WTC11 (cell line): Measurements from ENCODE around the gene COL25A1. TPM values are rescaled to one million over a fixed set of nuclear protein-coding genes. Genes with fewer than 3 reads are reported as not detected.

ENCODE experiments used
- ATAC-seq: fragments of 200-7000 bp; cut with Tn5 transposase; 2 replicates; pipeline ENCODE4 v1.10.0; 2021; ENCODE audit warnings: mild to moderate bottlenecking, moderate library complexity
- CTCF ChIA-PET: fragments of 300-600 bp; sonication (Branson Sonifier 250); formaldehyde crosslinking; loops from one replicate; lab custom pipeline; 2021; ENCODE audit warnings: antibody characterized with exemption; lab: Charles Lee
- POLR2A ChIA-PET: fragments of 350-600 bp; sonication (Branson Sonifier 250); formaldehyde crosslinking; loops from one replicate; lab custom pipeline; 2021; ENCODE audit warnings: antibody characterized with exemption; lab: Charles Lee
- DNase-seq: peaks from one replicate; pipeline ENCODE4 v3.0.0; 2021; ENCODE audit warnings: low spot score
- H3K27ac Mint-ChIP-seq: 2 replicates; pipeline ENCODE4 v1.8.0; 2021; ENCODE audit warnings: mixed read lengths
- H3K27me3 Mint-ChIP-seq: 2 replicates; pipeline ENCODE4 v1.8.0; 2021; ENCODE audit warnings: low read depth, mild to moderate bottlenecking, moderate library complexity, mixed read lengths
- H3K36me3 Mint-ChIP-seq: 2 replicates; pipeline ENCODE4 v1.8.0; 2021; ENCODE audit warnings: mixed read lengths
- H3K4me1 Mint-ChIP-seq: 2 replicates; pipeline ENCODE4 v1.8.0; 2022; ENCODE audit warnings: mixed read lengths
- H3K4me3 Mint-ChIP-seq: 2 replicates; pipeline ENCODE4 v1.8.0; 2021; ENCODE audit warnings: mild to moderate bottlenecking, moderate library complexity, mixed read lengths
- H3K9me3 Mint-ChIP-seq: 2 replicates; pipeline ENCODE4 v1.8.0; 2021; ENCODE audit warnings: mixed read lengths
- AFF4 ChIP-seq: sonication (generic); formaldehyde crosslinking; IDR thresholded peaks from 2 replicates; pipeline ENCODE4 v1.8.1; 2023; ENCODE audit warnings: mild to moderate bottlenecking, missing genetic modification reagents, borderline replicate concordance
- AR ChIP-seq: fragments of 250-450 bp; sonication (Bioruptor Pico); IDR thresholded peaks from 2 replicates; pipeline ENCODE4 v1.9.0; 2021; ENCODE audit warnings: mild to moderate bottlenecking
- ATF6 ChIP-seq: sonication (generic); formaldehyde crosslinking; IDR thresholded peaks from 2 replicates; pipeline ENCODE4 v1.8.1; 2023; ENCODE audit warnings: mild to moderate bottlenecking, missing genetic modification reagents
- CBFB ChIP-seq: sonication (generic); formaldehyde crosslinking; IDR thresholded peaks from 2 replicates; pipeline ENCODE4 v1.8.1; 2022; ENCODE audit warnings: mild to moderate bottlenecking, low read depth, missing genetic modification reagents
- CREM ChIP-seq: sonication (generic); formaldehyde crosslinking; IDR thresholded peaks from 2 replicates; pipeline ENCODE4 v1.8.1; 2022; ENCODE audit warnings: mild to moderate bottlenecking, missing genetic modification reagents, moderate library complexity
- ETV6 ChIP-seq: sonication (generic); formaldehyde crosslinking; IDR thresholded peaks from 2 replicates; pipeline ENCODE4 v1.8.1; 2022; ENCODE audit warnings: mild to moderate bottlenecking, missing genetic modification reagents
- GABPB1 ChIP-seq: sonication (generic); formaldehyde crosslinking; IDR thresholded peaks from 2 replicates; pipeline ENCODE4 v1.8.1; 2023; ENCODE audit warnings: mild to moderate bottlenecking, missing genetic modification reagents
- HMGXB4 ChIP-seq: sonication (generic); formaldehyde crosslinking; IDR thresholded peaks from 2 replicates; pipeline ENCODE4 v1.8.1; 2023; ENCODE audit warnings: mild to moderate bottlenecking, moderate library complexity, missing genetic modification reagents
- IRF1 ChIP-seq: sonication (generic); formaldehyde crosslinking; IDR thresholded peaks from 2 replicates; pipeline ENCODE4 v1.8.0; 2023; ENCODE audit warnings: missing genetic modification reagents
- JUN ChIP-seq: sonication (generic); formaldehyde crosslinking; IDR thresholded peaks from 2 replicates; pipeline ENCODE4 v1.8.0; 2023; ENCODE audit warnings: mild to moderate bottlenecking, missing genetic modification reagents
- SMAD4 ChIP-seq: sonication (generic); formaldehyde crosslinking; IDR thresholded peaks from 2 replicates; pipeline ENCODE4 v1.8.0; 2022; ENCODE audit warnings: mild to moderate bottlenecking, missing genetic modification reagents
- TEAD1 ChIP-seq: sonication (generic); formaldehyde crosslinking; IDR thresholded peaks from 2 replicates; pipeline ENCODE4 v1.8.0; 2022; ENCODE audit warnings: mild to moderate bottlenecking, missing genetic modification reagents
- TEAD4 ChIP-seq: sonication (generic); formaldehyde crosslinking; IDR thresholded peaks from 2 replicates; pipeline ENCODE4 v1.8.0; 2022; ENCODE audit warnings: mild to moderate bottlenecking, missing genetic modification reagents
- USF2 ChIP-seq: sonication (generic); formaldehyde crosslinking; IDR thresholded peaks from 2 replicates; pipeline ENCODE4 v1.8.1; 2023; ENCODE audit warnings: mild to moderate bottlenecking, missing genetic modification reagents, moderate library complexity
- ZNF138 ChIP-seq: sonication (generic); formaldehyde crosslinking; conservative IDR thresholded peaks from 2 replicates; pipeline ENCODE4 v1.8.1; 2022; ENCODE audit warnings: mild to moderate bottlenecking, moderate library complexity, missing genetic modification reagents
- ZNF317 ChIP-seq: sonication (generic); formaldehyde crosslinking; IDR thresholded peaks from 2 replicates; pipeline ENCODE4 v1.8.1; 2023; ENCODE audit warnings: low read depth, mild to moderate bottlenecking, moderate library complexity, missing genetic modification reagents, borderline replicate concordance
- ZNF396 ChIP-seq: fragments of 250-450 bp; sonication (Bioruptor Pico); IDR thresholded peaks from 2 replicates; pipeline ENCODE4 v1.8.0; 2021; ENCODE audit warnings: mild to moderate bottlenecking, moderate library complexity, borderline replicate concordance
- ZNF423 ChIP-seq: fragments of 250-450 bp; sonication (Bioruptor Pico); IDR thresholded peaks from 2 replicates; pipeline ENCODE4 v2.1.2; 2022; ENCODE audit warnings: mild to moderate bottlenecking, moderate library complexity
- ZNF425 ChIP-seq: fragments of 250-450 bp; sonication (Bioruptor Pico); conservative IDR thresholded peaks from 2 replicates; pipeline ENCODE4 v1.9.0; 2021; ENCODE audit warnings: mild to moderate bottlenecking
- ZNF671 ChIP-seq: fragments of 250-450 bp; sonication (Bioruptor Pico); IDR thresholded peaks from 2 replicates; pipeline ENCODE4 v1.8.0; 2021; ENCODE audit warnings: mild to moderate bottlenecking
- total RNA-seq: library from RNA; stranded (reverse); gene quantifications from 3 replicates; pipeline ENCODE4 v1.2.3, GENCODE V29; 2021

The COL25A1 gene
- total RNA-seq, 1 experiment from 2014 or later, result 6.6 TPM

GRCh38 chr4:108890484-108890881 lies 412.0 kb downstream of the COL25A1 start:
- peaks cover 36% of the 10 kb centered on the region for H3K4me1 Mint-ChIP-seq
- ChIA-PET POLR2A (no interaction called here), CTCF (interaction anchor here (0.5 kb wide), 1 partner anchor 1425 kb away, joined by 3 read pairs; no protein-coding TSS in a partner anchor)
- H3K4me3 Mint-ChIP-seq, result no peak overlapping the region
- DNase-seq (no peak), ATAC-seq (peak; percentile 18; the same call in 1 of the 2 replicates)
- no peak overlapping the region for H3K27ac Mint-ChIP-seq
- TF ChIP-seq ZNF396 (CRISPR knock-in tag) (no peak), HMGXB4 (CRISPR knock-in tag) (no peak), ZNF138 (CRISPR knock-in tag) (no peak), IRF1 (no peak), SMAD4 (CRISPR knock-in tag) (no peak), GABPB1 (CRISPR knock-in tag) (no peak), JUN (no peak), ZNF317 (CRISPR knock-in tag) (no peak), ATF6 (CRISPR knock-in tag) (no peak), USF2 (no peak), ZNF423 (CRISPR knock-in tag) (no peak), ETV6 (CRISPR knock-in tag) (no peak)
- no peaks in the 10 kb centered on the region for H3K9me3 Mint-ChIP-seq
- H3K36me3 Mint-ChIP-seq, result no peaks in the 10 kb centered on the region
- H3K27me3 Mint-ChIP-seq, result no peaks in the 10 kb centered on the region

- POLR2A ChIA-PET, result interaction anchor here (0.6 kb wide), 1 partner anchor 409 kb away, joined by 3 read pairs; no protein-coding TSS in a partner anchor
- H3K27ac Mint-ChIP-seq, result 0 out of 2 replicates have a peak overlapping the region, but pooled peaks have one; percentile 7
- TF ChIP-seq CREM (CRISPR knock-in tag), result no peak
- no peak for TF ChIP-seq ZNF317 (CRISPR knock-in tag)
- TF ChIP-seq ZNF425 (CRISPR knock-in tag), result no peak
- no peak for TF ChIP-seq TEAD4 (CRISPR knock-in tag)
- TF ChIP-seq TEAD1 (CRISPR knock-in tag), result no peak
- TF ChIP-seq ZNF671 (CRISPR knock-in tag), result no peak
- no peak for TF ChIP-seq CBFB (CRISPR knock-in tag)
- no peak for TF ChIP-seq AR (CRISPR knock-in tag)
- no peak for TF ChIP-seq AFF4 (CRISPR knock-in tag)
Measured at GRCh38 chr4:108889696-108890483, 412.6 kb downstream of the COL25A1 start.

More at GRCh38 chr4:108889696-108890483, 412.6 kb downstream of the COL25A1 start:
- H3K27me3 Mint-ChIP-seq, result no peaks in the 10 kb centered on the region
- no peaks in the 10 kb centered on the region for H3K36me3 Mint-ChIP-seq
- H3K4me1 Mint-ChIP-seq, result peaks cover 40% of the 10 kb centered on the region
- CTCF ChIA-PET, result no interaction called here
- no peak overlapping the region for H3K4me3 Mint-ChIP-seq
- ATAC-seq, result no peak
- DNase-seq, result no peak
- no peaks in the 10 kb centered on the region for H3K9me3 Mint-ChIP-seq
